Fibroblast of mammary gland (primary cell): ENCODE data around the gene PARP1.

Experiments used
- DNase-seq: peaks from one replicate; pipeline ENCODE4 v3.0.0-alpha.2; 2010; ENCODE audit warnings: low read depth
- H3K4me3 ChIP-seq: 2 replicates; pipeline ENCODE4 v1.5.1; 2011; ENCODE audit warnings: low read depth, mild to moderate bottlenecking, low read length, moderate library complexity; ENCODE audit not compliant: control insufficient read depth
- TF ChIP-seq, protein P1 (sequence below): conservative IDR thresholded peaks from 2 replicates; pipeline ENCODE4 v1.5.1; 2011; ENCODE audit warnings: low read depth, low read length, inconsistent platforms; ENCODE audit not compliant: control insufficient read depth, insufficient read depth

PARP1 gene

DNA sequence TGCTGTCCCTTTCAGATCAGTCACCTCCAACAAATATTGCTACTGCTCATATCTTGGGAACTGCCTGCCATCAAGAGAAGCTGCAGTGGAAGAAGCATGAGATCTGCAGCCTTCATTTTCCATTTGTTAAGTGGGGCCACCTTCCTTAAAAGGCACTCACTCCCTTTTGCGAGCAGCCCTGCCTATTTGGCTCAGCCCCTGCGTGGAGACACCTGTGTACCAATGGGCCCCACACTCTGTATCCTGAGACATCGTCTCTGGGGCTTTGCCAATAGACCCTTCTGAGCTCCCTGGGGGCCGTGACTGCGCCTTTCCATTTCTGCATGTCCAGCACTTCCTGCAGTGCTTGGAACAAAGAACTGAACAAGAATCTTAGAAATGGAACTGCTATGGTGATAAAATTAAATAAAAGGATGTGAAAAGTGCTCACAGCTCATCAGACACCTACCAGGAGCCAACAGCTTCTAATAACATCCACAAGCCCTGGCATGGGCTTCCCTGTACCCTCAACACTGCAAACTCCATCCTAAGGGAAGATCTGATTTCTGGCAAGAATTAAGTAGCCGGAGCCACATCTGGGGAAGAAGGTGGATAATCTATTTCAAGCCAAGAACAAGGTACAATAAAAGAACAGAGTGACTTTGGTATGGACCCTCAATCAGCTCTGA lies 36.7 kb downstream of the PARP1 start:
- no peak for DNase-seq
- TF ChIP-seq, protein P1, sequence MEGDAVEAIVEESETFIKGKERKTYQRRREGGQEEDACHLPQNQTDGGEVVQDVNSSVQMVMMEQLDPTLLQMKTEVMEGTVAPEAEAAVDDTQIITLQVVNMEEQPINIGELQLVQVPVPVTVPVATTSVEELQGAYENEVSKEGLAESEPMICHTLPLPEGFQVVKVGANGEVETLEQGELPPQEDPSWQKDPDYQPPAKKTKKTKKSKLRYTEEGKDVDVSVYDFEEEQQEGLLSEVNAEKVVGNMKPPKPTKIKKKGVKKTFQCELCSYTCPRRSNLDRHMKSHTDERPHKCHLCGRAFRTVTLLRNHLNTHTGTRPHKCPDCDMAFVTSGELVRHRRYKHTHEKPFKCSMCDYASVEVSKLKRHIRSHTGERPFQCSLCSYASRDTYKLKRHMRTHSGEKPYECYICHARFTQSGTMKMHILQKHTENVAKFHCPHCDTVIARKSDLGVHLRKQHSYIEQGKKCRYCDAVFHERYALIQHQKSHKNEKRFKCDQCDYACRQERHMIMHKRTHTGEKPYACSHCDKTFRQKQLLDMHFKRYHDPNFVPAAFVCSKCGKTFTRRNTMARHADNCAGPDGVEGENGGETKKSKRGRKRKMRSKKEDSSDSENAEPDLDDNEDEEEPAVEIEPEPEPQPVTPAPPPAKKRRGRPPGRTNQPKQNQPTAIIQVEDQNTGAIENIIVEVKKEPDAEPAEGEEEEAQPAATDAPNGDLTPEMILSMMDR = no peak
- H3K4me3 ChIP-seq = no peak overlapping the region

DNA sequence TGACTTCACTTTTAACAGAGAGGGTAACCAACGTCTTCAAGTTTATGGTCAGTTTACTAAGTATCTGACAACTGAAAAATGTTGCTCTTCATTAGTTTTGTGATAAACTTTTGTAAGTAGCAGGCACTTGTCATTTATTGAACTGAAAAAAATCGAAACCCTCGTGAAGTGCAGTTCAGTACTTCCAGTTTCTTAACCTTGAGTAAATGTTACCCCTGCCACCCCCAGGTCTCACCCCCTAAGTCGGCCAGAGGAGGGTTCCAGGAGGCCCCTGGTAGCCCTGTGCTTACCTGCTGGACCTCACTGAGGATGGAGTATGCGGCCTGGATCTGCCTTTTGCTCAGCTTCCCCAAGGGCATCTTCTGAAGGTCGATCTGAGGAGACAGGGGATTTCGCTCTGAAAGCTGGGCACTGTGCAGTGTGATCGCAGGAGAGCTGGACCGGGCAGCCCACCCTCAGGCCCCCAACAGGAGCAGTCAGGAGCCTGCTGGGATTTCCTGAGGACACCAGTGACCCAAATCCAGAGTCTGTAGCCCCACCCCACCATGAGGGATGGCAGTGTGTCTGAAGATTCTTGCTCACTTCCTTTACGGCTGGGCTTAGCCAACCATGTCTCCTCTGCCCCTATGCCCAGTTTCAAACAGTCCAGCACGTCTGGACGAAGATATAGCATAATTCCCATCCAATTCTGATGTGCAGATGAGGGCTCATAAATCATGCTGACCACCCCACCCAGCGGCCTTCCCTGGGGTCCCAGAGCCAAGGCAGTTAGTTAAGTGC lies 37.6 kb downstream of the PARP1 start:
- TF ChIP-seq, protein P1 = no peak
- no peak overlapping the region for H3K4me3 ChIP-seq
- DNase-seq = no peak

DNA sequence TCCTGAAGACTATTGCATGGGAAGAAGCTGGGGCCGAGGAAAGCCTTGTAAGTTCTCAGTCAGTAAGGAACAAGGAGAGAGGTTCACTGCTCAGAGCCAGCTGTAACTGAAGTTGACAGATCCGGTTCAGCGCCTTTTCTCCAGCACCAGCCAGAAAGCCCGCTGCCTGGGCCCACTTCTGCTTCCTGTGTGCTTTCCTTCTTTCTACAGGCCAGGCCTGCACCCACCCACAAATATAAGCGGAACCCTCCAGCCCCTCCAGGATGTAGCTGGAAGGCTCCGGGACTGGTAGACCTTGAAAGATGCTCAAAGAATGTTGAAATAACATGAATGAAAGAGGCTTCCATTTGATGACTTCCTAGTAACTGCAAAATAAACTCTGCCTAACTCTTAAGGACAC lies 38.8 kb downstream of the PARP1 start:
- no peak for DNase-seq
- no peak overlapping the region for H3K4me3 ChIP-seq
- TF ChIP-seq, protein P1 = no peak

DNA sequence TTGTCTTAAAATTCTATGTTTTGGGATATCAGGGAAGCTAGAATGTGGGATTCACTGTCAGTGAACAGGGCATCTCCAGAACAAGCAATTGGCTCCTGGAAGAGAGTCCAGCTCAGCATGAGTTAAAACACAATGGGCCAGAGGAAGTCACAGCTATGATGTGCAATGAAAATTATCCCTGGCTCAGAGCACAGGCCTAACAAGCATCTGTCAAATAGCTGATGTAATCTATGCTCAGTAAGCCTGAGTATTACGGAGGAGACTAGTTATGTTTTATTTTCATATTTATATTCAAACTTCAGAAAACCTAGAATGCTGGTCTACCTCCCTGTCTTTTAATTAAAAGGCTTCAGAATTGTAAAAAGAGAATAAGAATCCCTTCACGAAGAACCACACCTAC lies 41.6 kb downstream of the PARP1 start:
- no peak overlapping the region for H3K4me3 ChIP-seq
- DNase-seq = peak; percentile 47
- TF ChIP-seq, protein P1 = no peak

DNA sequence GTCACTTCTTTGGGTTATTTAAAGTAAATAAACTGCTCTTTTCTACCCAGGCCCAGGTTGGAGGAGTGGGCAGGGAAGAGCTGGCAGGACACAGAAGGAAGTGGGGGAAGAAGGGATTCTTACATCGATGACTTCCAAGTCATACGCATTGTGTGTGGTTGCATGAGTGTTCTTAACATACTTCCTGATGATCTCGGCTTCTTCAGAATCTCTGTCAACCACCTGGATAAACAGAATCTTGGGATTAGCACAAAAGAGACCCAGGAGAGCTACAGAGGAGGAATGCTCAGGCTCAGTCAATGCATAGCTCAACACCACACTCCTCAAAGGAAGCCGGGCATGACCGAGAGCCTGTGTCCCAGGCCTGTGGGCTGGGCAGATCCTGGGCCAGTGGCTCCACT lies 42.1 kb downstream of the PARP1 start:
- peak; percentile 90 for DNase-seq
- no peak overlapping the region for H3K4me3 ChIP-seq
- TF ChIP-seq, protein P1 = no peak

DNA sequence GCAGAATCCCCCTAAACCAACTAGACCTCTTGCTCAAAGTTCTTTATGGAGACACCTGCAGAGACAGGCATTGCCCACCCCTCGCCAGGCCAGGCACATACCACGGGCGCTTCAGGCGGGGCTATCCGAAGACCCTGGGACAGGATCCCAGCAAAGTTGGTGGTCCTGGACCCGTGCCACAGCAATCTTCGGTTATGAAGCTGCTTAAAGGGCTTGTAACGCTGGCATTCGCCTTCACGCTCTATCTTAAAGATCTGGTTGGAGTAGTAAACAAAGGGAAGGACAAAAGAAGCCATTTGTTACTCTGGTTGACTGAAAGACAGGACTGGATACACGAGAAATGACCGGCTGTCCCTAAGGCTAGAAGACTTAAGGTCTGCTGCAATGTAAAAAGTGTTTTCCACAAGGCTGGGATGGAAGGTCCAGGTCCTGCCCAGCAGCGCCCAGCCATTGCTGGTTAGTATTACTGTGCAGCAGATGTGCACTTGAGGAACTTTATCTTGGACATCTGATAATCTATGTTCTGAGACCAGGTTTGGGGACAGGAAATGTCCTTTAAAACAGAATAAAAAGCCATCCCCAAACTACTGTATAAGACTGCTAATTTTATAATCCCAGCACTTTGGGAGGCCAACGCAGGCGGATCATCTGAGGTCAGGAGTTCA lies 42.9 kb downstream of the PARP1 start:
- DNase-seq = no peak
- TF ChIP-seq, protein P1 = no peak
- no peak overlapping the region for H3K4me3 ChIP-seq
